Measurements from ENCODE around the gene SAMHD1.
"Not testable (repeated sequence)": the region's sequence is repeated elsewhere in the genome, so short reads cannot be mapped to it uniquely, and the experiment has no call there.

Gene SAMHD1

GRCh38 chr20:36951979-36952738 lies 651 bp upstream of the SAMHD1 start:
- FAIRE-seq = no peak

- FAIRE-seq = no peak
Observed at GRCh38 chr20:36950414-36951197, 902 bp downstream of the SAMHD1 start.

GRCh38 chr20:36941401-36941835 lies 10.1 kb downstream of the SAMHD1 start:
- FAIRE-seq = no peak

- no peak for FAIRE-seq
Observed at GRCh38 chr20:36937402-36937770, 14.1 kb downstream of the SAMHD1 start.

GRCh38 chr20:36936761-36937401 lies 14.6 kb downstream of the SAMHD1 start:
- FAIRE-seq = not testable (repeated sequence)

GRCh38 chr20:36936341-36936740 lies 15.2 kb downstream of the SAMHD1 start:
- no peak for FAIRE-seq

- FAIRE-seq = not testable (repeated sequence)
Observed at GRCh38 chr20:36933571-36933970, 17.9 kb downstream of the SAMHD1 start.

GRCh38 chr20:36932476-36933426 lies 18.8 kb downstream of the SAMHD1 start:
- no peak for FAIRE-seq

GRCh38 chr20:36932067-36932466 lies 19.4 kb downstream of the SAMHD1 start:
- not testable (repeated sequence) for FAIRE-seq

- FAIRE-seq = no peak
Observed at GRCh38 chr20:36929691-36930090, 21.8 kb downstream of the SAMHD1 start.

- no peak for FAIRE-seq
Observed at GRCh38 chr20:36929290-36929689, 22.2 kb downstream of the SAMHD1 start.

GRCh38 chr20:36927704-36928103 lies 23.8 kb downstream of the SAMHD1 start:
- FAIRE-seq = no peak

- FAIRE-seq = no peak
Observed at GRCh38 chr20:36926653-36927200, 24.8 kb downstream of the SAMHD1 start.

GRCh38 chr20:36925234-36925633 lies 26.3 kb downstream of the SAMHD1 start:
- no peak for FAIRE-seq

GRCh38 chr20:36924167-36925045 lies 27.1 kb downstream of the SAMHD1 start:
- no peak for FAIRE-seq

- FAIRE-seq = no peak
Observed at GRCh38 chr20:36920334-36920730, 31.2 kb downstream of the SAMHD1 start.

- FAIRE-seq = peak; percentile 97
Observed at GRCh38 chr20:36919715-36920333, 31.7 kb downstream of the SAMHD1 start.

- FAIRE-seq = no peak
Observed at GRCh38 chr20:36917943-36918342, 33.6 kb downstream of the SAMHD1 start.

GRCh38 chr20:36917240-36917639 lies 34.3 kb downstream of the SAMHD1 start:
- FAIRE-seq = no peak

GRCh38 chr20:36916199-36916598 lies 35.3 kb downstream of the SAMHD1 start:
- no peak for FAIRE-seq

GRCh38 chr20:36908603-36909002 lies 42.9 kb downstream of the SAMHD1 start:
- FAIRE-seq = no peak
